ENCODE results near the gene BTBD17.

DNA sequence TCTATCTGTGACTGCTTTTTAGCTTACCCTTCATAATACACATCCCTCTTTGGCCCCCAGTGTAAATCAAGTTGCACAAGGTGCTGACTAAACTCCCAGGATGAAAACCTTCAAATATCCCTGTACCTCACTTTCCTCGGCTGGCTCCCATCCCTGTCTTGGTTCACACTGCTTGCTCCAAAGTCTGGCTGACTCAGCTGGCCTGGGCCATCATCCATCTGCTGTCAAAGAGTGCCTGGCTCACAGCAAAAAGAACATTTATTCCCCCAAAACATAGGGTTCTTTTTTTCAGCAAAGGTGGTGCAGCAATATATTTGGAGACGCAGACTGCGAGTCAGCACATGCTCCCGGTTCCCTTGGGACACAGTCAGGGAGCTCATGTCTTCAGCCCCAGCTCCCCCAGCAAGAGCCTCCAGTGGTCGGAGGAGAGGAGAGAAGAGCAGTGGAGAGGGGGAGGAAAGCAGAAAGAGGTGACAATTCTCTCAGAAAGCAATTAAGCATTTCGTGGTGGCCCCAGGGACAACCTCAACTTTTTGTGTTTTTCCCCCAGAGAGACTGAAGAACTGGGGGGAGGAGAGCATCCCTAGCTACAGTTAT, 31.8 kb upstream of the BTBD17 start:
- TF ChIP-seq POLR2A (IDR thresholded peaks at IDR 0.05) (no peak), POLR2AphosphoS5 (IDR thresholded peaks at IDR 0.05) (no peak), EP300 (IDR thresholded peaks at IDR 0.05) (no peak)
- TF ChIP-seq, protein P1, sequence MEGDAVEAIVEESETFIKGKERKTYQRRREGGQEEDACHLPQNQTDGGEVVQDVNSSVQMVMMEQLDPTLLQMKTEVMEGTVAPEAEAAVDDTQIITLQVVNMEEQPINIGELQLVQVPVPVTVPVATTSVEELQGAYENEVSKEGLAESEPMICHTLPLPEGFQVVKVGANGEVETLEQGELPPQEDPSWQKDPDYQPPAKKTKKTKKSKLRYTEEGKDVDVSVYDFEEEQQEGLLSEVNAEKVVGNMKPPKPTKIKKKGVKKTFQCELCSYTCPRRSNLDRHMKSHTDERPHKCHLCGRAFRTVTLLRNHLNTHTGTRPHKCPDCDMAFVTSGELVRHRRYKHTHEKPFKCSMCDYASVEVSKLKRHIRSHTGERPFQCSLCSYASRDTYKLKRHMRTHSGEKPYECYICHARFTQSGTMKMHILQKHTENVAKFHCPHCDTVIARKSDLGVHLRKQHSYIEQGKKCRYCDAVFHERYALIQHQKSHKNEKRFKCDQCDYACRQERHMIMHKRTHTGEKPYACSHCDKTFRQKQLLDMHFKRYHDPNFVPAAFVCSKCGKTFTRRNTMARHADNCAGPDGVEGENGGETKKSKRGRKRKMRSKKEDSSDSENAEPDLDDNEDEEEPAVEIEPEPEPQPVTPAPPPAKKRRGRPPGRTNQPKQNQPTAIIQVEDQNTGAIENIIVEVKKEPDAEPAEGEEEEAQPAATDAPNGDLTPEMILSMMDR (IDR thresholded peaks at IDR 0.05), result no peak
